ENCODE results near the gene MRPS25.

MRPS25 gene

DNA sequence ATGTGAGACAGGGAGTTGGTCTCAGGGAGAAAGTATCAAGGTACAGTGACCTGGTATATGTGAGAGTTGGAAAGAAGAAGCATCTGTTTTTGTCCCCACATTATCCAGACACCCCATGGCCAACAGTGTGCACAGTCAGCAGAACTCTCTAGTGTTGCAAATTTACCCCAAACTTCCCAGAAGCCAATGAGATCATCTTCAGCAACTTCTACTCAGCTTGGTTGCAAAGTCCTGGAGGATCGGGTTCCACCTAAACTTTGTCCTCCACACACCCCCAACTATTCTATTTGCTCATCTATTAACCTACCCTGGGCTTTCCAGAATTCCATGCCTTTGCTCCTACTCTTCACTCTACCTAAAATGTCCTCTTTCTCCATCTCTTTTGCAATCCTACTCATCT lies 18.1 kb upstream of the MRPS25 start:
- in situ Hi-C loops (cut with MboI; ENCODE audit: low sequenced_read_pairs) = no loop called here

DNA sequence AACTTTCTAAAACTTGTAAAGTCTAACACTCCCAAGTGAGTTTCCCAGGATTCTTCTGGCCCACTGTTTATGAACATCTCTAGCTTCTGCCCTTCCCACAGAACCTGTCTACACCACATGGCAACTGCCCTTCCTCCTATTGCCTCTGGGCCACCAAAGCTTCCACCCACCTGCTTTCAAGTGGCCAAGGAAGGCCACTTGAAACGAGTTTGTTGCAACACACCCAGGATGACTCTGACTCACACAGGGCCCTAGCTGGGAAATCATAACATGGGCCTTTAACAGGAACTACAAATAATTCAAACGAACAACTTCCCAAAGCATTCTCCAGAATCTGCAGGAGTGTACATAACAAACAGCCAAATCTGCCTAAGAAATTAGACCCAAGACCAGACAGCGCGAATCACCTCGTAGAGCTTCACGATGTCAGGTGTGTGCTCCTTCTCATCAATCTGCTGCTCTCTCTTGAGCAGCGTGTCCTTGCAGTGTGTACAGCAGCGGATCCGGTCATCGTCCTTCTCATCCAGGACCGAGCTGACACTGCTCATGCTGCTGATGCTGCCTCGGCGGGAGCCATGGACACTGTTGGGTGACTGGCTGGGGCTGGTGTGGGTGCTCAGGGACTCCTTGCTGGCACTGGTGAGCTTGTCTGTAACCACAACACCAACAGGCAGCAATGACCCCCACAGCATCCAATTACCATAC lies 17.0 kb upstream of the MRPS25 start:
- in situ Hi-C loops (cut with MboI; ENCODE audit: low sequenced_read_pairs) = no loop called here

DNA sequence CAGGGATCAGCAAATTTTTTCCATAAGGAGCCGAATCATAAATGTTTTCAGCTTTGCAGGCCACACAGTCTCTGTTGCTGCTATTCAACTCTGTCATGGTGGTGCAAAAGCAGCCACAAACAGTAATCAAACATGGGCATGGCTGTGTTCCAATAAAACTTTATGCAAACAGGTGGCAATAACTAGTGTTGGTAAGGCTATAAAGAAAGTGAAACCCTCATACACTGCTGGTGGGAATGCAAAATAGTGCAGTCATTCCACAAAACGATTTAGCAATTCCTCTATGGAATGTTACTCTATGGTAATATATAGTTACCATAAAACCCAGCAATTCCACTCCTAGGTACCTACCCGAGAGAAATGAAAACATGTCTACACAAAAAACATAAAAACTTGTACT lies 14.0 kb upstream of the MRPS25 start:
- in situ Hi-C loops (cut with MboI; ENCODE audit: low sequenced_read_pairs) = no loop called here

DNA sequence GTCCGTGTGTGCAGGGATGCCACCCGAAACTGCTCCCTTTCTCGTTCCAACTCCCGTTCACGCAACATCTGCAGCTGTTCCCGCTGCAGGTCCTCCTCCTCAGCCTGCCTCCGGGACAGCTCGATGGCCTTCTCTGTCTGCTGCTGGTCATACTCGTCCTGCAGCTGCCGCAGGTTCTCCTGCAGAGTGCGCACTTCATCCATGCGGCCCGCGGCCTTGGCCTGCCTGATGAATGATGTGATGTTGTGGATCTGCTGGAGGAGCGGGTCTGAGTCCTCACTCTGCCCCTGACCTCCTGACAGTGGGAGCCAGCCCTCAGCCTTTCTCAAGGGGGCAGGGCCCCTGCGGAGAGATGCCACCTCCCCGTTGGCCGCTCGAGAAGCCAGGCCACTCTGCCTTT lies 9.4 kb upstream of the MRPS25 start:
- in situ Hi-C loops (cut with MboI; ENCODE audit: low sequenced_read_pairs) = no loop called here

DNA sequence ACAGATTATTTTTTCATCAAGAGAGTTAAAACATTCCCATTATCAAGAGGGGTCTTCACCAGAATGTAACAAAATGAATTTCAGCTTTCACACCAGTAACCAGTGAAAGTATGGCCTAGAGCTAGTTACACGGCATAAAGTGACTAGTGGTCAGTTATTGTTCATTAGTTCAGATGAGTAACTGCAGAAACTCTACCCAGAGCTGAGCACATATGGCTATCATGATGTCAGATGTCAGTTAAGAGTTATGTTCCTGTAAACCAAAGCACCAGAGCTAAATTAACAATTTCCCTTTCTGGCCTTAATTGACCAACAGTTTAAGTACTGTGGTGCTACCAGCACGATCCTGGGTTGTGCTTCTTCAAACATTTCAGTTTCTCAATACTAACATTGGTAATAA lies 6.6 kb upstream of the MRPS25 start:
- in situ Hi-C loops (cut with MboI; ENCODE audit: low sequenced_read_pairs) = no loop called here

DNA sequence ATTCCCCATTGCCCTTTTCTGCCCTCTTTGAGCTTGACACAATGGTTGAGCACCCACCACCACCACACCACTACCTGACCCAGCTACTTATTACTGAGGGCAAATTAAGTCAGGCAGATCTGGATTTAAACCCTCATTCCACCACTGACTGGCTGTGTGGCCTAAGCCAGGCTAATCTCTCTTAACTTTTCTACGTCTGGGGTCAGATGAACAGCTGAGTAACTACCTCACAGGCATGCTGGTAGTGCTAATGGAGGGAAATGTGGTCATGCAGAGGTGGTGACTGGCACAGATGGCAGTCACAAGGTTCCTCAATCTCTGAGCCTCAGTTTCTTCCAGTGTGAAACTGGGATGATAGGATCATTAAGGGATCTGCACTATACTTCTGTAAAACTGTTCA lies 4.3 kb upstream of the MRPS25 start:
- in situ Hi-C loops (cut with MboI; ENCODE audit: low sequenced_read_pairs) = no loop called here

DNA sequence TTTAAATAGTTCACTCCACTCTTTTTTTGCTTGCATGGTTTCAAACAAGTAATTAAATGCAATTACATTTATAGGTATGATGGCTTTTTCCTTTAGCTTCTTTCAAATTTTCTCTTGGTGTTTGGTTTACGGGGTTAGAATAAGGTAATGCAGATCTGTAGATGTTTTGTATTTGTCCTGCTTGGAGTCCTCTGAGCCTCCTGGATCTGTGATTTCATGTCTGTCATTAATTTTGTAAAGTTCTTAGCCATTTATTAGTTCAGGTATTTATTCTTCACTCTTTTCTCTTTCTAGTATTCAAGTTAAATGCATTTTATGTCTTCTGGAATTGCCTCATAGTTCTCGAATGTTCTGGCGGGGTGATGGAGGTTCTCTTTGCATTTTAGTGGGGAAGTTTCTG lies 1.4 kb upstream of the MRPS25 start:
- in situ Hi-C loops (cut with MboI; ENCODE audit: low sequenced_read_pairs) = no loop called here

DNA sequence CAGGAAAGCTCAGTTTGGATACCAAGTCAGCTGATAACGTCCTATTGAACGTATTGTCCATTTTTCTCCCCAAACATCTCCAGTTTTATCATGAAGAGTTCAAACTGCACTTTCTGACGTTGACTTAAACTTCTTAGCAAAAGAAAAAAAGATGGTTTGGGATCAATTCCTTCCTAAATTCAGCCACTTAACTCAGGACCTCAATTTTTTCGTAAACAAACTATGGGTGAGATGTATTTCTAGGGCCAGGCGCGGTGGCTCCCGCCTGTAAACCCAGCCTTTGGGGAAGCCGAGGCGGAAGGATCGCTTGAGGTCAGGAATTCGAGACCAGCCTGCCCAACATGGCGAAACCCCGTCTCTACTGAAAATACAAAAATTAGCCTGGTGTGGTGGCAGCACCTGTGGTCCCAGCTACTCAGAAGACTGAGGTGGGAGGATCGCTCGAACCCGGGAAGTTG lies 464 bp upstream of the MRPS25 start:
- in situ Hi-C loops (cut with MboI; ENCODE audit: low sequenced_read_pairs) = no loop called here

DNA sequence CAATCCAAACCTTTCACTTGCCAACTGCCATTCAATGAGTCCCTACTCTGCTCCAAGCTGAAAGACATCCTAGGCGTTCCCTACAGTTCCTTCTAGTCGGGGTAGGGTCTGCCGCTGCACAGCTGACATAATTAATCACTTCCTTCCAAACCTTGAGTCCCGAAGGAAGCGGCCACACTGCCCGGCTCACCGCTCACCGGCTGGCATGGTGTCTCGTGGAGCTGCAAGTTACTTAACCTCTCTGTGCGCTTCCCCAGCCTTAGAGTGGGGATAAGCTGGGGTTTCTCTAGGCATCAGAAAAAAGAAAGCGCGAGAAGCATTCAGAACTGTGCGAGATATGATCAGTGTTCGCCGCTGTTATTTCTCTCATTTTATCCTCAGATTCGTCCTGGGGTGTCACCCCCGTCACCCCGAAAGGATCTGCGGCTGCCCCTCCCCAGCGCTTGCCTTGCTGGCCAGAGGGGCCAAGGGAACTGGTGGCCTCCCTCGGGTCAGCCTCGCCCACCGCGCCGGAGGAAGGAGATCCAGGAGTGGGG lies 748 bp downstream of the MRPS25 start:
- in situ Hi-C loops (cut with MboI; ENCODE audit: low sequenced_read_pairs) = no loop called here

DNA sequence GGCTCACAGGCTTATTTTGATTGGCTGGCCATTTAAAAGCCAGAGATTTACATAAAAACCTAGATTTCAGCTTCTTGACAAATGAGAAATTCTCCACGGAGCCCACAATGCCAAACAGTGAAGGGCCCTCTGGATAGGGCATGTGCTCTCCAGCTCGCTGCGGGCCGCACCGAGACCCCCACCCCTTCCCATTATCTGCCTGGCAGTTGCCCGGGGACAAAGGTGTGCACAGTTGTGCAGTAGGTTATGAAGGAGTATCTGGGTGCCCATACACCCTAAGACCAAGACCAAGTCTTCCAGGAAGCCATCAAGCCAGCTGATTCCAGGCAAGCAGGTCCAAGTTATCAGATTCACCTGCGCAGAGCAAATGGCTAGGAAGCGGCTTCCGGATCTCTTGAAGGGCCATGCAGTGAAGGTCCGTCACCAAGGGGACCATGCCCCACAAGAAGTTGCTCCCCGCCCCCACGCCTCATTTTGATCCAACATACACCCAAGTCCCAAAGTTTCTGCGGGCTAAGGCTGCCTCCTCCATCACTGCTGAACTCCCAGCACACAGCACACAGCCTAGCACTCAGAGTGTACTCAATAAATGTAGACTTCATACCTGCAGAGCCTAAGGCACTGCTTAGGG lies 1.3 kb downstream of the MRPS25 start:
- in situ Hi-C loops (cut with MboI; ENCODE audit: low sequenced_read_pairs) = no loop called here

DNA sequence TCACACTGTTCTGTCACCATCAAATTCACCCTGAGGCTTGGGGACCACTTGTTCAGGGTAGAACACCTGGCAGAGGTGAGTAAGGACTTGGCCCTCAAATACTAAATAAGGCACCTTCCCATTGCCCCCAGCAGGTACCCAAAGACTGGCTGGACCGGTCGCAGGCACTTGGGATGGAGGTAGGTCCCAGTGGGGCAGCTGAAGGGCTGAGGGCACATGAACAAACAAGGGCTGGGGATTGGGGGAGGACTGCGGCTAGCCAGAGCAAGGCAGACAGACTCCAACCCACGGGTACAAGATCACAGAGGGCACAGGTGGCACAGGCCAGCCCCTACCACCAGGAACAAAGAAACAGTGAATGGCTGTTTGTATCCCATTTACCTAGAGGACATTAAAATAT lies 1.9 kb downstream of the MRPS25 start:
- in situ Hi-C loops (cut with MboI; ENCODE audit: low sequenced_read_pairs) = no loop called here

DNA sequence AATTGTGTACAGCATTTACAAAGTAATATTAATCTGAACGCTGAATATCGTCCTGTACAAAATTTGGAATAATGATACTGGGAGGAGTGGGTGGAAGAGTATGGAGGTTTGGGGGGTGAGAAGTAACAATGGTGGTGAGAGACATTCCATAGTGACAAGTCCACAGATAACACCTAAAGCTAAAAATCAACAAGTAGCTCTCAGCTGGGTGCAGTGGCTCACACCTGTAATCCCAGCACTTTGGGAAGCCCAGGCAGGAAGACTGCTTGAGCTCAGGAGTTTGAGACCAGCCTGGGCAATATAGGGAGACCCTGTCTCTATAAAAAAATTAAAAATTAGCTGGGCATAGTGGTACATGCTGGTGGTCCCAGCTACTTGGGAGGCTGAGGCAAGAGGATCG lies 5.1 kb downstream of the MRPS25 start:
- in situ Hi-C loops (cut with MboI; ENCODE audit: low sequenced_read_pairs) = no loop called here

DNA sequence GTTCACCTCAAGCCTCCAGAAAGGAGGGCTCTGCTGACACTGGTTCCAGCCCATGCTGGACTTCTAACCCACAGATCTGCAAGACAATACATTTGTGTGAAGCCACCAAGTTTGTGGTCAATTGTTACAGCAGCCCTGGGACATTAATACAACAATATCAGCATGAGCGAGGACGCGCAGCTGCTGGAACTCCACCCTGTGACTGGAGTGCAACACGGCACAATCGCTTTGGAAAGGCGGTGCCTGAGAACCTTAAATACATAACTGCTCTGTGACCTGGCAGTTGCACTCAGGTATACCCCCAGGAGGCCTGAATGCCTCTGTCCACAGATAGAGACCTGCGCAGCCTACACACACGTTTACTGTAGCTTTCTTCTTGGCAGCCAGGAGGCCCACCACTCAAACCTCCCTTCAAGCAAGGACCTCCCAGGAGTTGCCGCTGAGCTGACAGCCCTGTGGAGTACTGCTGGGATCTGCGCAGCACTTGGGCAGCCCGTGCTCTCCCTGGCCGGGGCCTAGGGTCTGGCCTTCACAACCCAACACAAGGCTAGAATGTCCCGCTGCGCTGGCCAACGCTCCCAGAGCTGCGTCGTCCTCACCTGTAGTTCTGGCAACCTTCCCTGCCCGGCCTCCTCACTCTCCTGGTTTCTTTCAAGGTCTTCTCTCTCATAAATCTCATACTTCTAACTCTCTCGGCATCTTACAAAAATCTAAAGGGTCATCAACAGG lies 8.3 kb downstream of the MRPS25 start:
- in situ Hi-C loops (cut with MboI; ENCODE audit: low sequenced_read_pairs) = no loop called here

DNA sequence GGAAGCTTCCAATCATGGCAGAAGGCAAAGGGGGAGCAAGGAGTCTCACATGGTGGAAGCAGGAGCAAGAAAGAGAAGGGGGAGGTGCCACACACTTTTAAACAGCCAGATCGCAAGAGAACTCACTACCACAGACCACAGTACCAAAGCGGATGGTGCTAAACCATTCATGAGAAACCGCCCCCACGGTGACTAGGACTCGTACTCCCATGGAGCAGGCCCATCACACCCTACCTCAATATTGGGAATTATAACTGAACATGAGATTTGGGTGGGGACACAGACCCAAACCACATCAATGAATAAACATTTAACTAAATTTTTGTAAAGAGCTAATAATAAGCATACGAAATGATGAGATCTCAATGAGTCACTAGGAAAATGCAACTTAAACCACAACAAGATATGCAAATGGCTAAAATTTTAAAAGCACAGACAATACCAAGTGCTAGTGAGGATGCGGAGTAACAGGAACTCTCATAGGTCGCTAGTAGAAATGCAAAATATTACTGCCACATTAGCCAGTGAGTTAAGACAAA lies 10.0 kb downstream of the MRPS25 start:
- in situ Hi-C loops (cut with MboI; ENCODE audit: low sequenced_read_pairs) = no loop called here

DNA sequence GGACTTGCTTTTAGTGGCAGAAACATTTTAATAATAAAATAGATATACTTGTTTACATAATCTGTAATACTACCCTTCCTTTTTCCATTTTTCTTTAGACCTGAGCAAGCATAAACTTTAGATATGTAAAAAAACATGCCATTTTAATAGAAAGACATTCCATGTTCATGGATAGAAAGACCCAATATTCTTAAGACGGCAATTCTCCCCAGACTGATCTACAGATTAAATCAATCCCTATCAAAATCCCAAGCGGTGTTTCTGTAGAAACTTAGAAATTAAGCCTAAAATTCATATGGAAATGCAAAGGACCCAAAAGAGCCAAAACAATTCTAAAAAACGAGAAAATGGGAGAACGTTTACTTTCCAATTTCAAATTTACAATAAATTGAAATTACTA lies 11.6 kb downstream of the MRPS25 start:
- in situ Hi-C loops (cut with MboI; ENCODE audit: low sequenced_read_pairs) = no loop called here

DNA sequence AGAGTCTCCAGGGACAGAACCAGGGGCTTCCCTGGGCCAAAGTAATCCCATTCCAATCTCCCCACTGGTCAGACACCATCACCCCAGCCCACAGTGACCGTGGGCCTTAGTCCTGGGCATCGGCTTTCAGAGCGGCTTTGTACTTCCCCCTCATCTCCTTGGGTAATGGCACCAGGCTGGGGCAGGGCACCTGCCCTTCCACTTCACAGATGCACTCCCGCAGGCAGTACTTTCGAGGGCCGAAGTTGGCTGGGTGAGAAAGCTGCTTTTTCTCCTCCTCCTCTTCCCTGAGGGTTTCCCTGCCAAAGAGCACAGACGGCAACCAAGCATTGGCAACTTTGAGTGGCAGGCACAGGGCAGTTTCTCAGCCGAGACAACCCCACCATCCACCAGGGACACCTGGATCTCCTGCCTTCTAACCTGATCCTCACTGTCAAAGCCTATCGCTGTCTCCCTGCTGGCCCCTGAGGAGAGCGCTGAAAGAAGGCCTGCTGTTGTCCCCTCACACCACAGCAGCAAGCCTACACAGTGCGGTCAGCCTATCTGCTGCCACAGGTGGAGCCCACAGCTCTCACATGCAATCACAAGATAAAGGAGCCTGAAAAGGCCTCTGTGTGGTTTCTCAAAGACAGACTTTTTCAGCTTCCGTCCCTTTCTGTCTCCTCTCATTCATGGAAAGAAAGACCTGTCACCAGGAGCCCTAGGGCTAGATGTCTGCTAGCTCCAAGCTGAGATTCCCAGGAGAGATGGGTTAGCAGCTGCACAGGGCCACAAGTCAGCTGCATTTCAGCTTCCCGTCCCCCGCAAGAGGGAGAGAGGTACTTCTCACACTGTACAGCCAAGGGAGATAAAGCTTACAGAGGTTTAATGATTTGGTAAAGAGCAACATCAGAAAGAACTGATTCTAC lies 12.5 kb downstream of the MRPS25 start:
- in situ Hi-C loops (cut with MboI; ENCODE audit: low sequenced_read_pairs) = no loop called here

DNA sequence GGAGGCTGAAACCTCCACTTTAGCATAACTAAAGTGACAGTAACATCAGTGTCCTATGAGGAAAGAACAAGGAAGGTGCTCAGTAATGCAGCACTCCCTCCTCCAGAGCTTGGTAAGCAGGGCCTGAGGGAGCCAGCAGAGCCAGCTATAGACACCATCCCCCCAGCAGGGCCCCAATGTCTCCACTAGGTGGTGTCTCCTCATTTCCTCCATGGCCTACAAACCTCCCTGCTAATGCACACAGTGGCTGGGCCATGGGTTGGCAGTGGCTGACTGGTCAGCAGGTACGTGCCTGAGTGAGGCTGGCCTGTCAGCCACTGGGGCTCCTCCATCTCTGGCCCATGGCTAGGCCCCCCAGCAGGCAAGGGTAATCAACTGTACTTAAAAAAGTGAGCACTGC lies 13.6 kb downstream of the MRPS25 start:
- in situ Hi-C loops (cut with MboI; ENCODE audit: low sequenced_read_pairs) = no loop called here

DNA sequence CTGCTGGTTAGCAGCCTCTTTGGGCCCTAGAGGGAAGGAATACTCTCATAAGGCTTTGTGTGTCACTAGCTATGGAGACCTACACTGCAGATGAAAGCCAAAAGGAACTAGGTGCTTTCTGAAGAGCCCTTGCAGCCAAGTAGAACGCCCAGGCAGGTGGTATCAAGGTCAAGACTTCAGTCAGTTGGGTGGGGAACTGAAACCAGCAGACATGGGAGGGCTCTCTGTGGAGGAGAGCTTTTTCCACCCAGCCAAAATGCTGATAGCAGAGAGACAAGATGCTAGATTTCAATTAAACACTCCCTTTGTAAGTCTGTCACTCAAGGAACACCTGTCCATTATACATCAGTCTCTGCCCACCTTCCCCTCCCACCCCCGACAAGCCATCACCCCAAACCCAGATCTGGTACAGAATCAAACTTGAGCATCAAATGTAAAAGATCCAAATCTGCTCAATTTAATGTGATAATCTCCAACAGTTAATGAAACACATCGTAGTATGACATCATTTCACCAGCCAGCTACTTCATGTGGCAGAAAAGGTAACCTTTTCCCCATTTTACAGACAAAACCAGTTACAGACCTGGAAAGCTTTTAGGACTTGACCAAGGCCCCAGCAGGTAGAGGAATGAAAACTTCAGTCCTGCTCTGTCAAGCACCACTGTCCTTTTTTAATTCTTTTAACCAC lies 14.6 kb downstream of the MRPS25 start:
- in situ Hi-C loops (cut with MboI; ENCODE audit: low sequenced_read_pairs) = no loop called here

DNA sequence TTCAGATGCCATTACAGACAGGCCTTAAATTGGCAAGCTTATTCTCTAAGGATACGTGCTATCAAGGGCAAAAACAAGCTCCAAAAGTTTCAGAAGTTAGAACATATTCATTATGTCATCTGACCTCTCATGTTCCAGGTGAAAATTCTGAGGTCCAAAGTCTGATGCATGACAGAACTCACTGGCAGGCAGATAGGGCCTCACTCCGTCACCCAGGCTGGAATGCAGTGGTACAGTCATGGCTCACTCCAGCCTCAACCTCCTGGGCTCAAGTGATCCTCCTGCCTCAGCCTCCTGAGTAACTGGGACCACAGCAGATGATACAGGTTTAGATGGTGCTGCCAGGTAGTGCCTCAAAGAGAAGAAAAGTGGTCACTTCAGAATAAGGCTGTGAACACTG lies 15.5 kb downstream of the MRPS25 start:
- in situ Hi-C loops (cut with MboI; ENCODE audit: low sequenced_read_pairs) = no loop called here

DNA sequence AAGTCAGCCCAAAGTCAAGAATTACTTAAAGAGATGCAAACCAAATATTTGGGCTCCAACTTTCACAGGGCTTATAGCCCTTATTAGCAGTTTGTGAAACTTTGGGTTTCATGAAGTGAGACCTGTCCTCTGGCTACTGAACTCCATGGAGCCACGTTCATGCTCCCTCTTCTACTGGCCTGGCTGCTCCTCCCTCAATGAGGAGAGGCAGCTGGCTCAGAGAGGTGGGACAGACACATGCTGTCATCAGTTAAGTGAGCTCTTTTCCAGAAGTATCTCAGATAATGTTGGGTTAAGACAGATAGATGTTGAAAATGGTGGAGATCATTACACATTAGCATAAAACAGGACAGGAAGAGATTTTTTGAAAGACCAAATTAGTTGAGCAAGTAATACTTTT lies 19.4 kb downstream of the MRPS25 start:
- in situ Hi-C loops (cut with MboI; ENCODE audit: low sequenced_read_pairs) = no loop called here

Measured in HL-60/S4 treated with phorbol 12-myristate 13-acetate at 8.2 ng/mL for 4 days and 3 days (cell line).